ENCODE measurements around the gene TGFBR3.

The TGFBR3 gene

GRCh38 chr1:91676030-91676429, 209.9 kb downstream of the TGFBR3 start:
- Histone ChIP-seq H3K27me3 (no peaks in the 10 kb centered on the region), H3K9me3 (no peaks in the 10 kb centered on the region), H3K4me3 (ENCODE audit: low read depth in 1 of 2, low read length in 1 of 2) (no peak overlapping the region), H3K36me3 (no peaks in the 10 kb centered on the region), H3K27ac (no peak overlapping the region), H3K4me1 (ENCODE audit: control insufficient read depth in 1 of 2, insufficient read depth in 1 of 2, low read depth in 1 of 2, low read length in 1 of 2) (no peaks in the 10 kb centered on the region)
- TF ChIP-seq CTCF (IDR thresholded peaks at IDR 0.05), result no peak

GRCh38 chr1:91674107-91674506, 211.8 kb downstream of the TGFBR3 start:
- no peak overlapping the region for H3K4me3 ChIP-seq (ENCODE audit: low read depth in 1 of 2, low read length in 1 of 2)
- H3K4me1 ChIP-seq (ENCODE audit: control insufficient read depth in 1 of 2, insufficient read depth in 1 of 2, low read depth in 1 of 2, low read length in 1 of 2), result no peaks in the 10 kb centered on the region
- H3K27me3 ChIP-seq, result no peaks in the 10 kb centered on the region
- TF ChIP-seq CTCF (IDR thresholded peaks at IDR 0.05), result no peak
- no peaks in the 10 kb centered on the region for H3K36me3 ChIP-seq
- no peak overlapping the region for H3K27ac ChIP-seq
- no peaks in the 10 kb centered on the region for H3K9me3 ChIP-seq

GRCh38 chr1:91673613-91674012, 212.3 kb downstream of the TGFBR3 start:
- H3K4me1 ChIP-seq (ENCODE audit: control insufficient read depth in 1 of 2, insufficient read depth in 1 of 2, low read depth in 1 of 2, low read length in 1 of 2), result no peaks in the 10 kb centered on the region
- H3K27ac ChIP-seq, result no peak overlapping the region
- H3K27me3 ChIP-seq, result no peaks in the 10 kb centered on the region
- no peak for TF ChIP-seq CTCF (IDR thresholded peaks at IDR 0.05)
- H3K9me3 ChIP-seq, result no peaks in the 10 kb centered on the region
- no peak overlapping the region for H3K4me3 ChIP-seq (ENCODE audit: low read depth in 1 of 2, low read length in 1 of 2)
- no peaks in the 10 kb centered on the region for H3K36me3 ChIP-seq

- Histone ChIP-seq H3K36me3 (no peaks in the 10 kb centered on the region), H3K9me3 (no peaks in the 10 kb centered on the region), H3K27ac (no peak overlapping the region), H3K4me3 (ENCODE audit: low read depth in 1 of 2, low read length in 1 of 2) (no peak overlapping the region), H3K4me1 (ENCODE audit: control insufficient read depth in 1 of 2, insufficient read depth in 1 of 2, low read depth in 1 of 2, low read length in 1 of 2) (no peaks in the 10 kb centered on the region), H3K27me3 (no peaks in the 10 kb centered on the region)
- no peak for TF ChIP-seq CTCF (IDR thresholded peaks at IDR 0.05)
These were observed 213.3 kb downstream of the TGFBR3 start for GRCh38 chr1:91672601-91673161.

- TF ChIP-seq CTCF (IDR thresholded peaks at IDR 0.05), result no peak
- no peaks in the 10 kb centered on the region for H3K4me1 ChIP-seq (ENCODE audit: control insufficient read depth in 1 of 2, insufficient read depth in 1 of 2, low read depth in 1 of 2, low read length in 1 of 2)
- no peak overlapping the region for H3K27ac ChIP-seq
- no peak overlapping the region for H3K4me3 ChIP-seq (ENCODE audit: low read depth in 1 of 2, low read length in 1 of 2)
- H3K9me3 ChIP-seq, result no peaks in the 10 kb centered on the region
- H3K27me3 ChIP-seq, result no peaks in the 10 kb centered on the region
- H3K36me3 ChIP-seq, result no peaks in the 10 kb centered on the region
These were observed 215.2 kb downstream of the TGFBR3 start for GRCh38 chr1:91670781-91671180.
